ENCODE results near the gene CD58.

- TF ChIP-seq, protein P1, sequence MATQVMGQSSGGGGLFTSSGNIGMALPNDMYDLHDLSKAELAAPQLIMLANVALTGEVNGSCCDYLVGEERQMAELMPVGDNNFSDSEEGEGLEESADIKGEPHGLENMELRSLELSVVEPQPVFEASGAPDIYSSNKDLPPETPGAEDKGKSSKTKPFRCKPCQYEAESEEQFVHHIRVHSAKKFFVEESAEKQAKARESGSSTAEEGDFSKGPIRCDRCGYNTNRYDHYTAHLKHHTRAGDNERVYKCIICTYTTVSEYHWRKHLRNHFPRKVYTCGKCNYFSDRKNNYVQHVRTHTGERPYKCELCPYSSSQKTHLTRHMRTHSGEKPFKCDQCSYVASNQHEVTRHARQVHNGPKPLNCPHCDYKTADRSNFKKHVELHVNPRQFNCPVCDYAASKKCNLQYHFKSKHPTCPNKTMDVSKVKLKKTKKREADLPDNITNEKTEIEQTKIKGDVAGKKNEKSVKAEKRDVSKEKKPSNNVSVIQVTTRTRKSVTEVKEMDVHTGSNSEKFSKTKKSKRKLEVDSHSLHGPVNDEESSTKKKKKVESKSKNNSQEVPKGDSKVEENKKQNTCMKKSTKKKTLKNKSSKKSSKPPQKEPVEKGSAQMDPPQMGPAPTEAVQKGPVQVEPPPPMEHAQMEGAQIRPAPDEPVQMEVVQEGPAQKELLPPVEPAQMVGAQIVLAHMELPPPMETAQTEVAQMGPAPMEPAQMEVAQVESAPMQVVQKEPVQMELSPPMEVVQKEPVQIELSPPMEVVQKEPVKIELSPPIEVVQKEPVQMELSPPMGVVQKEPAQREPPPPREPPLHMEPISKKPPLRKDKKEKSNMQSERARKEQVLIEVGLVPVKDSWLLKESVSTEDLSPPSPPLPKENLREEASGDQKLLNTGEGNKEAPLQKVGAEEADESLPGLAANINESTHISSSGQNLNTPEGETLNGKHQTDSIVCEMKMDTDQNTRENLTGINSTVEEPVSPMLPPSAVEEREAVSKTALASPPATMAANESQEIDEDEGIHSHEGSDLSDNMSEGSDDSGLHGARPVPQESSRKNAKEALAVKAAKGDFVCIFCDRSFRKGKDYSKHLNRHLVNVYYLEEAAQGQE (IDR thresholded peaks at IDR 0.05; ENCODE audit: insufficient read depth in 1 of 2, low read depth in 2 of 2, low read length in 2 of 2) = no peak
- no peak for TF ChIP-seq TAF1 (IDR thresholded peaks at IDR 0.05; ENCODE audit: borderline replicate concordance, insufficient read depth, low read length)
- no peak for TF ChIP-seq POLR2AphosphoS5 (IDR thresholded peaks at IDR 0.05; ENCODE audit: low read depth, low read length)
- TF ChIP-seq SIN3A (IDR thresholded peaks at IDR 0.05; ENCODE audit: borderline replicate concordance, insufficient read depth, low read length) = no peak
These were observed 15.9 kb upstream of the CD58 start for GRCh38 chr1:116586741-116587143.
